Measurements from ENCODE around the gene FREM1. TPM values are rescaled to one million over a fixed set of nuclear protein-coding genes. Genes with fewer than 3 reads are reported as not detected.

The FREM1 gene
- total RNA-seq, 1 donor from 2014 or later: 0.52 TPM

GRCh38 chr9:14956208-14956607, 46.0 kb upstream of the FREM1 start:
- H3K9me3 Mint-ChIP-seq (ENCODE audit: unreplicated experiment): peaks cover 10% of the 10 kb centered on the region

GRCh38 chr9:14945351-14945750, 35.1 kb upstream of the FREM1 start:
- no peak overlapping the region for H2AFZ ChIP-seq (ENCODE audit: low read depth, low read length)
- no peak overlapping the region for H3K9ac ChIP-seq (ENCODE audit: low read length)
- Mint-ChIP-seq H3K27me3 (ENCODE audit: low read depth, unreplicated experiment) (no peaks in the 10 kb centered on the region), H3K9me3 (ENCODE audit: unreplicated experiment) (no peaks in the 10 kb centered on the region), H3K36me3 (ENCODE audit: low read depth, unreplicated experiment) (no peaks in the 10 kb centered on the region), H3K27ac (ENCODE audit: unreplicated experiment) (no peak overlapping the region), H3K4me3 (ENCODE audit: unreplicated experiment) (no peak overlapping the region), H3K4me1 (ENCODE audit: low read depth, unreplicated experiment) (no peaks in the 10 kb centered on the region)
- FAIRE-seq (no peak), DNase-seq (ENCODE audit: low read depth) (no peak)
- no peak overlapping the region for H3K4me3 ChIP-seq (ENCODE audit: insufficient read depth, low read depth, low read length)
- H4K20me1 ChIP-seq (ENCODE audit: insufficient read depth, low read length): no peaks in the 10 kb centered on the region
- no peaks in the 10 kb centered on the region for H3K27me3 ChIP-seq (ENCODE audit: insufficient read depth, low read length)
- no peak overlapping the region for H3K4me2 ChIP-seq (ENCODE audit: low read length)
- no peaks in the 10 kb centered on the region for H3K36me3 ChIP-seq (ENCODE audit: insufficient read depth, low read length)
- H3K9me3 ChIP-seq (ENCODE audit: insufficient read depth, low read depth, low read length): no peaks in the 10 kb centered on the region
- H3K79me2 ChIP-seq (ENCODE audit: insufficient read depth, low read length): no peaks in the 10 kb centered on the region
- no peak overlapping the region for H3K27ac ChIP-seq (ENCODE audit: low read depth, low read length)
- H3K4me1 ChIP-seq (ENCODE audit: insufficient read depth, low read length): no peaks in the 10 kb centered on the region
- TF ChIP-seq EZH2 (IDR thresholded peaks at IDR 0.05; ENCODE audit: insufficient read depth, low read length) (no peak), CTCF (IDR thresholded peaks at IDR 0.05; ENCODE audit: insufficient read depth, low read depth, low read length) (no peak)

More at GRCh38 chr9:14956208-14956607, 46.0 kb upstream of the FREM1 start:
- peaks cover 2% of the 10 kb centered on the region for H3K36me3 Mint-ChIP-seq (ENCODE audit: low read depth, unreplicated experiment)
- no peak overlapping the region for H2AFZ ChIP-seq (ENCODE audit: low read depth, low read length)
- H3K9ac ChIP-seq (ENCODE audit: low read length): no peak overlapping the region
- H3K27me3 ChIP-seq (ENCODE audit: insufficient read depth, low read length): no peaks in the 10 kb centered on the region
- TF ChIP-seq CTCF (IDR thresholded peaks at IDR 0.05; ENCODE audit: insufficient read depth, low read depth, low read length) (no peak), EZH2 (IDR thresholded peaks at IDR 0.05; ENCODE audit: insufficient read depth, low read length) (no peak)
- no peak overlapping the region for H3K4me3 ChIP-seq (ENCODE audit: insufficient read depth, low read depth, low read length)
- no peaks in the 10 kb centered on the region for H3K9me3 ChIP-seq (ENCODE audit: insufficient read depth, low read depth, low read length)
- no peak overlapping the region for H3K4me3 Mint-ChIP-seq (ENCODE audit: unreplicated experiment)
- FAIRE-seq (no peak), DNase-seq (ENCODE audit: low read depth) (no peak)
- no peaks in the 10 kb centered on the region for H3K4me1 ChIP-seq (ENCODE audit: insufficient read depth, low read length)
- H3K27ac Mint-ChIP-seq (ENCODE audit: unreplicated experiment): no peak overlapping the region
- H3K4me1 Mint-ChIP-seq (ENCODE audit: low read depth, unreplicated experiment): no peaks in the 10 kb centered on the region
- H3K4me2 ChIP-seq (ENCODE audit: low read length): no peak overlapping the region
- H3K27me3 Mint-ChIP-seq (ENCODE audit: low read depth, unreplicated experiment): no peaks in the 10 kb centered on the region
- H3K27ac ChIP-seq (ENCODE audit: low read depth, low read length): no peak overlapping the region
- no peaks in the 10 kb centered on the region for H4K20me1 ChIP-seq (ENCODE audit: insufficient read depth, low read length)
- no peaks in the 10 kb centered on the region for H3K36me3 ChIP-seq (ENCODE audit: insufficient read depth, low read length)
- H3K79me2 ChIP-seq (ENCODE audit: insufficient read depth, low read length): no peaks in the 10 kb centered on the region

- no peaks in the 10 kb centered on the region for H3K27me3 Mint-ChIP-seq (ENCODE audit: low read depth, unreplicated experiment)
- no peaks in the 10 kb centered on the region for H3K36me3 ChIP-seq (ENCODE audit: insufficient read depth, low read length)
- H3K4me3 ChIP-seq (ENCODE audit: insufficient read depth, low read depth, low read length): no peak overlapping the region
- TF ChIP-seq EZH2 (IDR thresholded peaks at IDR 0.05; ENCODE audit: insufficient read depth, low read length) (no peak), CTCF (IDR thresholded peaks at IDR 0.05; ENCODE audit: insufficient read depth, low read depth, low read length) (no peak)
- H4K20me1 ChIP-seq (ENCODE audit: insufficient read depth, low read length): no peaks in the 10 kb centered on the region
- H2AFZ ChIP-seq (ENCODE audit: low read depth, low read length): no peak overlapping the region
- H3K79me2 ChIP-seq (ENCODE audit: insufficient read depth, low read length): no peaks in the 10 kb centered on the region
- no peak overlapping the region for H3K4me3 Mint-ChIP-seq (ENCODE audit: unreplicated experiment)
- H3K9me3 Mint-ChIP-seq (ENCODE audit: unreplicated experiment): no peaks in the 10 kb centered on the region
- no peak overlapping the region for H3K27ac Mint-ChIP-seq (ENCODE audit: unreplicated experiment)
- no peaks in the 10 kb centered on the region for H3K36me3 Mint-ChIP-seq (ENCODE audit: low read depth, unreplicated experiment)
- no peak for FAIRE-seq
- H3K4me1 ChIP-seq (ENCODE audit: insufficient read depth, low read length): no peaks in the 10 kb centered on the region
- H3K9me3 ChIP-seq (ENCODE audit: insufficient read depth, low read depth, low read length): no peaks in the 10 kb centered on the region
- H3K9ac ChIP-seq (ENCODE audit: low read length): no peak overlapping the region
- H3K27me3 ChIP-seq (ENCODE audit: insufficient read depth, low read length): no peaks in the 10 kb centered on the region
- no peak overlapping the region for H3K4me2 ChIP-seq (ENCODE audit: low read length)
- DNase-seq (ENCODE audit: low read depth): no peak
- no peaks in the 10 kb centered on the region for H3K4me1 Mint-ChIP-seq (ENCODE audit: low read depth, unreplicated experiment)
- no peak overlapping the region for H3K27ac ChIP-seq (ENCODE audit: low read depth, low read length)
Measured at GRCh38 chr9:14941501-14942405, 31.5 kb upstream of the FREM1 start.
